HG03175 (cell line): ENCODE measurements around the gene EPHA6.
A peak's percentile ranks its signal among the peaks of the same experiment; 100 is the strongest.

Experiments used
- ATAC-seq: cut with Tn5 transposase; IDR thresholded peaks from one replicate; pipeline ENCODE4 v1.9.1; 2021; ENCODE audit warnings: mild to moderate bottlenecking, moderate library complexity; ENCODE audit not compliant: unreplicated experiment

The EPHA6 gene

GRCh38 chr3:97689111-97689510, 874.7 kb downstream of the EPHA6 start:
- no peak for ATAC-seq

DNA sequence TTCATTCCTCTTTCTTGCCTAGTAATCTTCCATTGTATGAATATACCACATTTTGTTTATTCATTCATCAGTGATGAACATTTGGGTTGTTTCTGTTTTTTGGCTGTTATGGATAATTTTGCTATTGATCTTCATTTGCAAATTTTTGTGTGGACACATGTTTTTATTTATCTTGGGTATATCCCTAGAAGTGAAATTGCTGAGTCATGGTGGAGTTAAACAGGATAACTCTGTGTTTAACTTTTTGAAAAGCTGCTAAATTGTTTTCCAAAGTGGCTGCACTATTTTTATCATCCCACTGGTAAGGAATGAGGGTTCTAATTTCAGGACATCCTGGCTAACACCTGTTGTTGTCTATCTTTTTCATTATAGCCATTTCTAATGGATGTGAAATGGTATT, 875.6 kb downstream of the EPHA6 start:
- no peak for ATAC-seq

GRCh38 chr3:97691354-97691753, 877.0 kb downstream of the EPHA6 start:
- ATAC-seq: peak; percentile 59

DNA sequence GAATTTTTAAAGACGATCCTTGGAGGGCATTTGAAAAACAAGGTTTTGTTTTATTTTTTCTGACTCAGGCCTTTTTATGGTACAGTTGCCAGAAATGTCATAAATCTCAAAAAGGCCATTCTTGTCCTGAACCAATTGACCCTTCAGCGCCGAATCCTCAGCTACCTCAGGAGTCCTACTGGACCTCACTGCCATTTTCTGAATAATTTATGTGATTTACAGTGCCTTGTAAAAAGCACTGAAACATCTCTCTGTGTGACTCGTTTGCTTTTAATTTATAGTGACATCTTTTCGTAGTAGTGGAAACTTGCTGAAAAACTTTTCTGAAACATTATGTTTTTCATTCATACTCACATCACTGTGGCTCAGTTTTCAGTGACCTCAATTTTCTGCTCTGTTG, 878.0 kb downstream of the EPHA6 start:
- ATAC-seq: no peak

DNA sequence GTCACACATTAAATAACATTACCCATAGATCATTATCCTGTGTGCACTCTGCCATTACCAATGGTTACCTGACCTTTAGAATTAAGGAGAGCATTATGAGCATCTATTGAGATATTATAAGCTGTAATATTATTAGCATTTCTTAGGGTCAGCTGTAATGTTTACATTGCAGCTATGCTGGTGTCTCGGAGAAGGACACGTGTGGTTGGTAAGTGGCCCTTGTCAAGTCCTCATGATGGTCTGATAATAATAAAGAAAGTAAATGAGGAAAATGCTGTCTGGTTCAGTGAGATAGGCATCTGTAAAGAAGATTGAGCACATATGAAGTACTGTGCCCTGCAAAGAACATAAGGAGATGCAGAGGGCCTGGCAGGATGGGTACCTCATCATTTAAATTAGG, 878.4 kb downstream of the EPHA6 start:
- ATAC-seq: no peak

DNA sequence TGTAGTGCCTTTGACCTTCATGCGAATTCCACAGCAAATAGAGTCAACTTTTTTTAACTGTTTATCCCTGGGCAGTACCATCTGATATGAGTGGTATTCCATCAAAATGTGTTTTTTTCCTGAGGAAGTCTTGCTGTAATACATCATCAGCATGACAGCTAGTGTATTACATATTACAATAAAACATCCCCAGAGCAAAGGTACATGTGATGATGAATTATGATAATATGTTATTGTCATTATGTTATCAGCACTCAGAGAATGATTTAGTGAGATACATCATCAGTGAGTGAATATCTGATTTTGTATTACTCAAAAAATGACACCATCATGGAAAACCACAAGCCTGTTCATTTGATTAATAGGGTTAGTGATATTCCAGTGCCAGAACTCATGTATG, 880.5 kb downstream of the EPHA6 start:
- ATAC-seq: no peak

DNA sequence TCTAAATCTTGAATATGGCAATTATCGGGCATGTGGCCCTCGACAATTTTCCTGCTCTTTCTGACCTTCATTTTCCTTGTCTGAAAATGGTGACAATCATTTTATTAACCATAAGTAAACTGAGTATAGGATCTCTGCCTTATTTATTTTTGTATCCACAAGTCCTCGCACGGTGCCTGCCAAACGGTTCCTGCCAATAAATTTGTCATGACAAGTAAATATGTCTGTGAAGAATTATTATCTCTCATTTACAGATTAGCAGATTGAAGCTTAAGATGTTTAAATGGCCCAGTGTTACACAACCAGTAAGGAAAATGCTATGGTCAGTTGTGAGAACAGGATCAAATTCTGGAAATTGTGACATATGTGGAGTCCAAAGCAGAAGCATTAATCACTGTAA, 884.3 kb downstream of the EPHA6 start:
- ATAC-seq: no peak

DNA sequence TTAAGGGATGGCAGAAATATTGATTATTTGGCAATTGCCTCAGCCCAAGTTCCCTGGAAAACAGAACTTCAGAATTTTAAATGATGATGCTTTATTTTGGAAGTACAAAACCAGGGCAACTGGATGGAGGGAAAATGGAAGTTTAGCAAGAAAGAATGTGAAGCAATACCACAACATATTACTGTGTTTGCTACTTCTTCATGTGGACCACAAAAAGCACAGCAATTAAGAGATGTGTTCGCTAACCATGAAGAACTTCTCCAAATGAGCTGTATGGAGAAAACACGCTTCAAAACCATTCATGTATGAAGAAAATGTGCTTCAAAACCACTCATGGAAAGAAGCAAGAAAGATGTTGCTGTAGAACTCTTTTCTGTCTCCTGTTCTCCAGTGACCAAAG, 885.5 kb downstream of the EPHA6 start:
- ATAC-seq: no peak

DNA sequence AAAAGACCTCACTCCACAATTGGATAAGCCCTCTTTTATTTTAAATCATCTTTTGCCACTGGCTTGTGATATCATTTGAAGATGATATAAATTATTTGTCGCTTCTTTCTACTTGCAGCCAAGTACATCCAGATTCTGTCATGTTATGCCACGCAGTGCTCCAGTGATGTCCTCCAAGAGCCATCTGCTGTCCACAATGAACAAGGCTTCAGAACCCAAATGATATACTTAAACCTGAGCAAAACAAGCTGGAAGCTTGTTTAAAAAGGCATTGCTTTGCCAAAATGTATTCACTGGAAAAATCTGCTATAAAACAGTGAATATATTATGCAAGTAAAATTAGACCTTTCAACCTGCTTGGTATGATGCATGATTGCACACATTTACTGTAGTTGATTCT, 891.4 kb downstream of the EPHA6 start:
- ATAC-seq: no peak

DNA sequence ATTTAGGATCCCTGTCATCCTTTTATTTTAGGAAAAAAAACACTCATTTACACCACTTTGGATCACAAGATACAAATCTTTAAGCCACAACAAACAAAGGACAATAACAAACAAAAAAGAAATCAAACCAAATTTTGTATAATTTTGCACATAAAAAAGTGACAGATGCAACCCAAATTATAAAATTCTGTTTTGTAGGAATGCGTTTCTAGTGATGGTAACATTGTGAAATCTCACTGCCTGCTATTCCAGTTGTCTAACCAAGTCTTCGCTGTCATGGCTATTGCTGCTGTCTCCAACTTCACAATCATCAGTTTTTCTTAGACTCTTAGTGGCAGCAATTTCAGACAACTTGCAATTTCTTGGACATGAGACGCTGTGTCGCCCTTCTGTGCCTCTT, 891.8 kb downstream of the EPHA6 start:
- no peak for ATAC-seq

DNA sequence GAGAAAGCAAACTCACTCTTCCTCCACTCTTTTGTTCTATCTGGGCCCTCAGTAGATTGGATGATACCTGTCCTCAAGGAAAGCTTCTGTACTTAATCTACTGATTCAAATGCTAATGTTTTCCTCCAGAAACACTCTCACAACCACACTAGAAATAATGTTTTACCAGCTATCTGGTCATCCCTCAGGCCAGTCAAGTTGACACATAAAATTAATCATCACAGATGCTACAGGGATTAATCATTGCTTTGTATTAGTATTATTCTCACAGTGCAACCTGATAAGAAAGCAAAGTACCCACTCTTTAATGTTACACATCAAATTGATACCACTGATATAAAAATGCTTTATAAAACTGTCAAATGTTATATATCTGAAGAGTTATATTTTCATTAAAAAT, 897.3 kb downstream of the EPHA6 start:
- ATAC-seq: no peak

DNA sequence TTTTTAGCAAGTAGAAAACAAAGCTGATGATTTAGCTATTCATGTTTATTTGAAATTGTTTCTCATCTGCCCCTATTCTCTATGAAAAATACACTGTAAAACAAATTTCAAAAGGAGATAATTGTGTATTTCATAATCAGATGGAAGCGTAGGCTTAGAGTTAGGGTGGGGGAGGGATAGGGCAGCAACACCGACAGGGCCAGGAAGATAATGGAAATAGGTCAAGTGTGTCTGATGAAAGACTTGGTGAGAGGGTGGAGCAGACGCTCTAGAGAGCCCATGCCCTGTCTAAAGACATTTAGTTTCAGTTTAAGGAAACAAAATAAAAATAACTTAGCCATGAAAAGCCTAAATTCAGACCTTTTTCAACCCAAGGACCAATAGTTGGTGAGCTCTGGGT, 898.5 kb downstream of the EPHA6 start:
- no peak for ATAC-seq

- ATAC-seq: no peak
Measured at GRCh38 chr3:97713634-97714033, 899.2 kb downstream of the EPHA6 start.

GRCh38 chr3:97719156-97719821, 904.9 kb downstream of the EPHA6 start:
- peak; percentile 93 for ATAC-seq

GRCh38 chr3:97720417-97720816, 906.0 kb downstream of the EPHA6 start:
- no peak for ATAC-seq

DNA sequence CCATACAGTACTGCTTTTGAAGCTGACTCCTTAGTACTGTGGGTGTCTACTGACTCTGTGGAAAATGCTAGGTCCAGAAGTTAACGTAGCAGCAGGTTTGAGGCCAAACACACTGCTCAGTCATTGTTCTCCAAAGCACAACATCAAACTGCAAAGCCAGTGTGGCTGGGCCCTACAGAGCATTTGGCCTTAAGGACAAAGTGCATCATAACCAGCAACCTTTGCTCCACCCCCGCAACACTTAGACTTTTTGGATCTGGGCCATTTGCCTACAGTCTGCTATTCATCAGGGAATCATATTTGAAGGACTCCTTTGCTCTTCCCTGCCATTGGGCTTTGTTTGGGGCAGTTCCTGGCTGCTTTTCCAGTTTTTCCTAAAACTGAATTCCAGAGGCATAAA, 907.1 kb downstream of the EPHA6 start:
- no peak for ATAC-seq

DNA sequence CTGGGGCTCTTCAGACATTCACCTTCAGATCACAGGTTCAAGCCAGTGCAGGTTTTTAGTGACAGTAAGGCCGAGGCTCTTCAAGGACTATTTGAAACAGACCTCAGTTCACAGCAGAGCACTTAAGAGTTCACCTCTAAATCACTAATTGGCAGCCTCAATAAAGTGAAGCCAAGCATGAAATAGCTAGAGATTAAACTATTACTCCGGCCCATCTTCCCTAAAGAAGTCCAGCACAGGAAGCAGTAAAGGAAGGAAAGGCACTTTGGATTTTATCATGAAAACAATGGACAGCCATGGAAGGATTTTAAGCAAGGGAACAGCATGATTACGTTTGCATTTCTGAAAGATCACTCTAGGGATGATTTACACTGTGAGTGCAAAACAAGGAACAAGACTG, 922.5 kb downstream of the EPHA6 start:
- no peak for ATAC-seq

DNA sequence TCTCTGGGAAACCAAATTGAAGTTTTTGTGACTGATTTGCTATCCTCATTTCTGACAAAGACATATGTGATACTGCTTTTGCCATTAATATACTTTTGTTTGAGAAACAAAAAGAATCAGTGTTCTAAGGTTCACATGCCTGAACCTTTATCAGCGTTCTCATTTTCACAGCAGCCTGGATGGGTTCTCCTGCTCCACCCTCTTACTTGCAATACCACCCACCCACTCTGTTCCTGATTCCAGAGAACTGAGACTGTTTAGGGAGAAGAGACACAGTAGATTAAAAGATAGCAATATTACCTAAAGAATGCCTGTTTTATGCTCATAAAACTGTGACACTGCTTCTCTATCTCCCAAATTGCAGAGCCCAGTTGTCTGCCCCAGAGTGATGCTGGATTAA, 924.4 kb downstream of the EPHA6 start:
- no peak for ATAC-seq

GRCh38 chr3:97742036-97742435, 927.6 kb downstream of the EPHA6 start:
- no peak for ATAC-seq

DNA sequence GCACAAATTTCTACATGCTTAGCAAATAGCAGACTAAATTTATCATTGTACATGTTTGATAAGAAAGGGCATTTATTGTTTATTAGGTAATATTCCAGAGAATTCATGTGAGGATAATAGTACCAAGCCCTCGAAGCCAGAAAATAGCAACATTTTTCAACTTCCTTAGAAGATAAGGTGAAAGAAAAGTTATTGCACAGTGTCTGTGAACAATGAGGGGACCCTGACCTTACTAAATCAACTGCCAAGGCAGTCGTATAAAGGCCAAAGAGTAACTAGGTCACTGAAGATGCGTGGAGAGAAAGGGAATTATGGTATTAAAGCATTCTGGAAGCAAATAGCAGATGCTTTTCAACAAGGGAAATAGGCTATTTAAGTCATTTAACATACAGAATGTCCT, 929.9 kb downstream of the EPHA6 start:
- ATAC-seq: no peak

- ATAC-seq: peak; percentile 56
Measured at GRCh38 chr3:97763586-97764406, 949.4 kb downstream of the EPHA6 start.

DNA sequence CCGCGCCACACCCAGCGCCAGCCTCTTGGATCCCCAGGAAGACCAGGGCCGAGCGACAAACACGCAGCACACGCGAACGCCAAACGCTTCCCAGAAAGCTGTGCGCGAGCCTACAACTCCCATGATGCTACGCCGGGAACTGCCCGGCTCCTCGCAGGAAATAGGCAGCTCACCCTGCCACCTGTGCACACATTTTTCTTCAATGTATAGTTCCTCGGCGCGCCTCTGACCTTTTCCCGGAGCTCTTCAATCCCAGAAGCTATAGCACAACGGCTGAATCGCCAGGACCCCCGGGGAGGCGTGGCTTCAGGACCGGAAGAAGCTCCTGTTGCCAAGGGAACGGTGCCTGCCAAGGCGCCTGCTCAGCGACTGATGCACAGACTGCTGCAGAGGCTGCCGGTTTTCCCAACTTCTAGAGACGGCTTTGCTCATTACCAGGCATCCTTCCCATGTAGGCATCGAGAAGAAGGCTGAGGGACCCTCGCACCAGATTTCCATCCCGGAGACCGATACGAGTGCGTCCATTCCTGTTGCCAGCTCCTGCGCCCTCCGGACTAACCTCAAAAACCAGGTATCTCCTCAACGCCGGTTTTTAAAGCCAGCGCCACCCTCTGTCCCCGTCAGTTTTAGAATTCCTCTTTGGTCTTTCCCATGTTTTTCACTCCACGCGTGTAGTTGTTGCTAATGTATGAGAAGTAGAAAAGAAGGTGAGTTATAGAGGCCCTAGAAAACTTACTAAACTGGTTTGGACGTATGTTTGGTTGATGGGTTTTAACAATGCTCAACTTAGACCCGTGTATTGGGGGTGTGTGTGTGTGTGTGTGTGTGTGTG, 950.2 kb downstream of the EPHA6 start, which contains the start of gene ARL6:
TSS of gene ARL6 (plus strand) at position 352 of the 832 bp plus-strand sequence. CDS start 3,350 bp downstream, outside the sequence.
- ATAC-seq: peak; percentile 94
